OCI-LY3 (cell line): ENCODE data around the gene FAM107B.

Experiments used
- H2AFZ ChIP-seq: fragments of 200-600, 300-600 bp; shearing (Covaris generic); 2 replicates; pipeline ENCODE4 v1.6.0; 2014; ENCODE audit warnings: antibody characterized with exemption, low read depth, low read length
- H3K27ac ChIP-seq: fragments of 200-600, 300-600 bp; sonication (generic); 2 replicates; pipeline ENCODE4 v1.5.1; 2014; ENCODE audit warnings: mild to moderate bottlenecking, low read length, moderate library complexity, mixed read lengths
- H3K27me3 ChIP-seq: fragments of 200-600, 300-600 bp; sonication (generic); 2 replicates; pipeline ENCODE4 v1.6.1; 2014; ENCODE audit warnings: low read depth, low read length, mixed read lengths
- H3K36me3 ChIP-seq: fragments of 200-600, 300-600 bp; sonication (generic); replicated peaks from 2 replicates; pipeline ENCODE3; 2014; ENCODE audit warnings: low read depth, low read length, mixed read lengths
- H3K4me1 ChIP-seq: fragments of 300-600, 200-600 bp; sonication (generic); 2 replicates; pipeline ENCODE4 v1.6.1; 2014; ENCODE audit warnings: low read length, mixed read lengths
- H3K4me2 ChIP-seq: fragments of 200-600, 300-600 bp; sonication (generic); 2 replicates; pipeline ENCODE4 v1.6.1; 2014; ENCODE audit warnings: low read length, mixed read lengths
- H3K4me3 ChIP-seq: fragments of 300-600, 200-600 bp; sonication (generic); 2 replicates; pipeline ENCODE4 v1.5.1; 2014; ENCODE audit warnings: antibody characterized with exemption, mild to moderate bottlenecking, low read length, moderate library complexity
- H3K79me2 ChIP-seq: fragments of 300-600, 200-600 bp; shearing (Covaris generic); 2 replicates; pipeline ENCODE4 v1.6.1; 2014; ENCODE audit warnings: mild to moderate bottlenecking, low read length, mixed read lengths
- H3K9ac ChIP-seq: fragments of 300-600, 200-600 bp; shearing (Covaris generic); 2 replicates; pipeline ENCODE4 v1.6.0; 2014; ENCODE audit warnings: mild to moderate bottlenecking, low read length, moderate library complexity
- H3K9me3 ChIP-seq: fragments of 200-600, 300-600 bp; shearing (Covaris generic); 2 replicates; pipeline ENCODE4 v1.6.1; 2014; ENCODE audit warnings: low read length, mixed read lengths; ENCODE audit not compliant: insufficient read depth
- H4K20me1 ChIP-seq: fragments of 200-600, 300-600 bp; sonication (generic); 2 replicates; pipeline ENCODE4 v1.6.1; 2016; ENCODE audit warnings: low read length, mixed read lengths; ENCODE audit not compliant: insufficient read depth
- EZH2phosphoT487 ChIP-seq: fragments of 200-600 bp; shearing (Covaris generic); IDR thresholded peaks from 2 replicates; pipeline ENCODE4 v1.6.1; 2018; ENCODE audit warnings: antibody characterized with exemption, mixed run types, low read depth
- TF ChIP-seq, protein P1 (sequence below): fragments of 200-600, 300-600 bp; sonication (generic); IDR thresholded peaks from 2 replicates; pipeline ENCODE4 v1.5.1; 2014; ENCODE audit warnings: antibody characterized with exemption, low read length, low read depth

Gene FAM107B

DNA sequence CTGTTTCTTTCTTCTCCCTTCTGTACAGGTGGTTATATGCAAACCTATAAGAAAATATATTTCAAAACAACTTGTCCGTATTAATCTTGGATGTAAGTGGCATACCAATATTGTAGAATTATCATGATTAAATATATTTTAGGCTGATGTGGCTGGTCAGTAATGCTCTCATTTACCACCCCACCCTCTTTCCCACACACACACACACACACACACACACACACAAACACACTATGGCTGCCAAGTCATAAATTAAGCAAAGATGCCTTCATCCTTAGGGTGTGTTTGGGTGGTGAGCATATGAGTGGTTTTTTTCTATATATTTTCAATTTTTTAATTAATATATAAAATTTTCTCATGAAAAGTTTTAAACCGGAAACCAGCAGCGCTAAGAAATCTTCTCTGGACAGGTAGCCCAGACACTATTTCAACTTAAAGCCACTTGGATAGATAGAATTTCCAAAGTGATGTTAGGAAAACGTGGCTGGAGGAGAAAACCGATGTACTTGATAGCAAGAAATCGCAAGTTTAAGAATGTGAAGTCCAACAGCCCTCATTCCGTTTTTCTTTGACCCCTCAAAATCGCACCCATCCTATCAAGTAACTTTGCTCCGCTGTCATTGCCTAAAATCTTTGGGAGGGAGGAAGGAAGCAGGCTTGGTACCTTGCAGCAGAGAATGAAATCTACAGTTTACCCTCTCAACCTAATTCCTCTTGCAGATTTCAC, 171.7 kb downstream of the FAM107B start:
- Histone ChIP-seq H4K20me1 (peaks cover 49% of the 10 kb centered on the region), H3K27me3 (no peaks in the 10 kb centered on the region), H2AFZ (no peak overlapping the region), H3K4me2 (peak overlapping the region; percentile 82), H3K4me3 (peak overlapping the region; percentile 100), H3K9me3 (no peaks in the 10 kb centered on the region; the same call in 1 of the 2 replicates), H3K4me1 (peaks cover 70% of the 10 kb centered on the region), H3K27ac (peak overlapping the region; percentile 64), H3K36me3 (peaks cover 33% of the 10 kb centered on the region), H3K79me2 (peaks cover 62% of the 10 kb centered on the region), H3K9ac (peak overlapping the region; percentile 96)
- TF ChIP-seq EZH2phosphoT487 = no peak
- TF ChIP-seq, protein P1, sequence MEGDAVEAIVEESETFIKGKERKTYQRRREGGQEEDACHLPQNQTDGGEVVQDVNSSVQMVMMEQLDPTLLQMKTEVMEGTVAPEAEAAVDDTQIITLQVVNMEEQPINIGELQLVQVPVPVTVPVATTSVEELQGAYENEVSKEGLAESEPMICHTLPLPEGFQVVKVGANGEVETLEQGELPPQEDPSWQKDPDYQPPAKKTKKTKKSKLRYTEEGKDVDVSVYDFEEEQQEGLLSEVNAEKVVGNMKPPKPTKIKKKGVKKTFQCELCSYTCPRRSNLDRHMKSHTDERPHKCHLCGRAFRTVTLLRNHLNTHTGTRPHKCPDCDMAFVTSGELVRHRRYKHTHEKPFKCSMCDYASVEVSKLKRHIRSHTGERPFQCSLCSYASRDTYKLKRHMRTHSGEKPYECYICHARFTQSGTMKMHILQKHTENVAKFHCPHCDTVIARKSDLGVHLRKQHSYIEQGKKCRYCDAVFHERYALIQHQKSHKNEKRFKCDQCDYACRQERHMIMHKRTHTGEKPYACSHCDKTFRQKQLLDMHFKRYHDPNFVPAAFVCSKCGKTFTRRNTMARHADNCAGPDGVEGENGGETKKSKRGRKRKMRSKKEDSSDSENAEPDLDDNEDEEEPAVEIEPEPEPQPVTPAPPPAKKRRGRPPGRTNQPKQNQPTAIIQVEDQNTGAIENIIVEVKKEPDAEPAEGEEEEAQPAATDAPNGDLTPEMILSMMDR = no peak

GRCh38 chr10:14601872-14602725, 172.6 kb downstream of the FAM107B start:
- H4K20me1 ChIP-seq = peaks cover 57% of the 10 kb centered on the region
- peak overlapping the region; percentile 64 for H3K27ac ChIP-seq
- peaks cover 68% of the 10 kb centered on the region for H3K4me1 ChIP-seq
- H3K9ac ChIP-seq = peak overlapping the region; percentile 96
- H3K4me3 ChIP-seq = peak overlapping the region; percentile 100
- no peak overlapping the region for H2AFZ ChIP-seq
- no peaks in the 10 kb centered on the region; the same call in 1 of the 2 replicates for H3K9me3 ChIP-seq
- H3K27me3 ChIP-seq = no peaks in the 10 kb centered on the region
- H3K4me2 ChIP-seq = peak overlapping the region; percentile 82
- no peak for TF ChIP-seq EZH2phosphoT487
- TF ChIP-seq, protein P1 = no peak
- H3K36me3 ChIP-seq = peaks cover 40% of the 10 kb centered on the region
- H3K79me2 ChIP-seq = peaks cover 70% of the 10 kb centered on the region

GRCh38 chr10:14601326-14601725, 173.4 kb downstream of the FAM107B start:
- H3K4me3 ChIP-seq = peak overlapping the region; percentile 100
- peaks cover 78% of the 10 kb centered on the region for H3K79me2 ChIP-seq
- H2AFZ ChIP-seq = no peak overlapping the region
- H3K4me2 ChIP-seq = peak overlapping the region; percentile 82
- peaks cover 65% of the 10 kb centered on the region for H3K4me1 ChIP-seq
- H3K9me3 ChIP-seq = no peaks in the 10 kb centered on the region
- peaks cover 65% of the 10 kb centered on the region for H4K20me1 ChIP-seq
- peak overlapping the region; percentile 64; the same call in 1 of the 2 replicates for H3K27ac ChIP-seq
- no peaks in the 10 kb centered on the region for H3K27me3 ChIP-seq
- H3K9ac ChIP-seq = peak overlapping the region; percentile 36; the same call in 1 of the 2 replicates
- TF ChIP-seq EZH2phosphoT487 = no peak
- TF ChIP-seq, protein P1 = no peak
- H3K36me3 ChIP-seq = peaks cover 48% of the 10 kb centered on the region

DNA sequence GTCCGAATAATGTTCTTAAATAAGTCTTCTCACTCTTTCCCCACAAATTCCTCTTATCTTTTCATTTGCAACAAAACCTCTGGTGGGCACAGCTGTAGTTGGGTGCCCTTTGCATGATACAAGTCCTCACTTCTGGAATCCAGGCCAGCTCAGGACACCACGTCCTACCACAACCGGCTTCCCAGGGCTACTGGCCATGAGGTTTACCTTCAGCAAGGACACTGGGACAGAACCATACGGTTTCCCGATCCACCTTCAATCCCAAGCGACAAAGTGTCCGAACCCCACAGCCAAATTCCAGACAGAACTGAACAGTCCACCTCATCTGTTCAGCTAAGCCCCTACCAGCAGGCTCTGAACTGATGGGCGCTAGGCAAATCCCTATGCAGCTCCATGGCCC, 174.6 kb downstream of the FAM107B start:
- Histone ChIP-seq H3K4me3 (no peak overlapping the region), H3K9ac (no peak overlapping the region), H3K79me2 (peaks cover 91% of the 10 kb centered on the region), H3K27me3 (no peaks in the 10 kb centered on the region), H3K4me2 (peak overlapping the region; percentile 59; the same call in 1 of the 2 replicates), H3K9me3 (no peaks in the 10 kb centered on the region), H4K20me1 (peaks cover 77% of the 10 kb centered on the region), H3K27ac (peak overlapping the region; percentile 79; the same call in 1 of the 2 replicates), H2AFZ (no peak overlapping the region), H3K4me1 (peaks cover 55% of the 10 kb centered on the region), H3K36me3 (peaks cover 56% of the 10 kb centered on the region)
- no peak for TF ChIP-seq EZH2phosphoT487
- TF ChIP-seq, protein P1 = no peak
